Suppressor macrophage treated with lipopolysaccharide for 4 hours (primary cell): ENCODE results near the gene GSG1L.
A peak's percentile ranks its signal among the peaks of the same experiment; 100 is the strongest.

Source experiments
- DNase-seq: peaks from one replicate; pipeline ENCODE4 v3.0.0-alpha.2; 2020

The GSG1L gene

DNA sequence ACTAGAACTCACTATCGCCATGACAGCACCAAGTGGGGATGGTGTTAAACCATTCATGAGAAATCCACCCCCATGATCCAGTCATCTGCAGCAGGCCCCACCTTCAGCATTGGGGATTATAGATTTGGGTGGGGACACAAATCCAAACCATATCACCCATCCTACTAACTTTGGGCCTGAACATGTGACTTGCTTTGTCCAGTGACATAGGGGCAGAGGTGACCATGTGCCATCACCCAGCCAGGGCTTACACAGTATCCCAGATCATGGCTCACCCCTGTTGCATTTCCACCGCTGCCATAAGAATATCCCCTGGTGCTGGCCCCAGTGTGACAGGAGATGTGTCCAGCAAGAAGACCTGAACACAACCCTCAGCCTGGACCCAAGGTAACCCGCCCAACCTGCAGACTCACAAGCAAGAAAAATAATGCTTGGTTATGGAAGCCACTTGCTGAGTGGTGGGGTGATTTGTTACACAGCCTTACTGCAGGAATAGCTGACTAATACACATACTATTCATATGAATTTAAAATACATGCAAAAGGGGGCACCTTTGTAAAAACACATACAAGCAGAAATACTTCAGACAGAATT, 130.9 kb downstream of the GSG1L start:
- no peak for DNase-seq

DNA sequence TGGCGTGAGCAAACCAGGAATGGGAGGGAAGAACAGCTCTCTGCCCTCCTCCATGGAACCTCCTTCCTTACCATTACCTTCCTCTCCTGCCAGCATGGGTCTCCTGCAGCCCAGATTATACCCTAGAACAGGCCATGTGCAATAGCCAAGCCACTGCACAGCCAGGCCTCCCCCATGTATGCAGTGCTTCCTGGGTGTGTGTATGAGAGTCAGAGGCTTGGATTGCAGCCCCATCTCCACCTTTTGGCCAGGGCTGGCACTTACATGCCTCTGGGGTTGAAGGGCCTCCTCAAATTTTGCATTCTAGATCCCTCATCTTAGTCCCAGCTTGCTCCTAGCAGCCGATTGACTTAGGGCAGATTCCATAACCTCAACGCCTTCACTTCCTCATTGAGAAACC, 133.7 kb downstream of the GSG1L start:
- no peak for DNase-seq

DNA sequence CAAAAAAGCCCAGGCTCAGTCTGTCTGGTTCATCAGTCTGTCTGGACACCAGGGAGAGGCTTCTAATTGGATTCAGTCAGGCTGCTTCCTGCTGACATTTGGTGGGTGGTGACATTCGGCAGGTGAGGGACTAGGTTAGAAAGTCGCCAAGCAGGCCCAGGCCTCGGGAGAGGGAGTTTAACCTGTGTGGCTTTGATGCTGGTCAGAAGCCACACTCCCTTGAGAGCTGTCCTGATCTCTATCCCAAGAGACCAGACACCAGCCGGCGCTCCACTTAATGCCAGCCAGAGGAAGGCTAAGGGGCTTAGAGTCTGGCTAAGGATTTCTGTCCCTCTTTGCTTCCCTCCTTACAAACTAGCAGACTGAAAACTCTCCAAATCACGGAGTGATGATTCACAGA, 135.0 kb downstream of the GSG1L start:
- no peak for DNase-seq

DNA sequence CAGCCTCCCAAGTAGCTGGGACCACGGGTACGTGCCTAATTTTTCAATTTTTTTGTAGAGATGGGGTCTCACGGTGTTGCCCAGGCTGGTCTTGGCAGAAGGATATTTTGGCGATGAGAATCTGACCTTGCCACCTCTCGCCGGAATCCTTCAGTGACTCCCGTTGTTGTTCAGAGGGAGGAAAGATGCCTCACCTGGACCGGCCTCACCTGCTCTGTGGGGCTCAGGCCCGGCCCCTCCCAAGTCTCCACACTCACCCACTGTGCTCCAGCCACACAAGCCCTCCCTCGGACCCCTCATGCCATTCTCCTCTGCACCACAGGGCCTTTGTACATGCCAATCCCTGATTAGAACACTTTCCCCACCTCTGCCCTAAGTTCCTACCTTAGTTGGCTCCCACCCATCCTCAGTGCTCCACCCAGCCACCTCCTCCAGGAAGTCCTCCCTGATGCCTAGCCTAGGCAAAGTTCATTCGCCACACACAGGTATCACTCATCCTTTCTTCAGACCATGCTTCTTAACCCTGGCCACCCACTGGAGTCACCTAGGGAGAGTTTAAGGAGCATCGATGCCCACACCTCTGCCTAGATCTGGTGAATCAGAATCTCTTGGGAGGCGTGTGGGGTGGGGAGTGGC, 136.1 kb downstream of the GSG1L start:
- DNase-seq, result no peak

DNA sequence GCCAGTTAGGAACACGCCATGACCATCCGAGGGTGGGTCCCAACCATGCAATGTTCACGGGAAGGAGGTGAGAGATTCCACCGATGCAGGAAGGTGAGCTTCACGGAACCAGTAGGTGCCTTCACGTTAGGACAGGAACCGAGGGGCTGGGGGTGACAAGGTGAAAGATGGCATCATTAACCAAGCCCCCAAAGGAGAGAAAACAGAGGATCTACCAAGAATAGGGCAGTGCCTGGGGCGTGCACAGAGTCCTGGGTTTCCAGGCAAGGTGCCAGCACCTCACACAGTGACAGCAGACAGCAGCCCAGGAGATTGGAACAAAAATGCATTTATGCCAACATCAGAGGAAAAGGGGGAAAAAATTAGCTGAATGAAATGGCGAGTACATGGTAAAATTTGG, 137.9 kb downstream of the GSG1L start:
- no peak for DNase-seq

DNA sequence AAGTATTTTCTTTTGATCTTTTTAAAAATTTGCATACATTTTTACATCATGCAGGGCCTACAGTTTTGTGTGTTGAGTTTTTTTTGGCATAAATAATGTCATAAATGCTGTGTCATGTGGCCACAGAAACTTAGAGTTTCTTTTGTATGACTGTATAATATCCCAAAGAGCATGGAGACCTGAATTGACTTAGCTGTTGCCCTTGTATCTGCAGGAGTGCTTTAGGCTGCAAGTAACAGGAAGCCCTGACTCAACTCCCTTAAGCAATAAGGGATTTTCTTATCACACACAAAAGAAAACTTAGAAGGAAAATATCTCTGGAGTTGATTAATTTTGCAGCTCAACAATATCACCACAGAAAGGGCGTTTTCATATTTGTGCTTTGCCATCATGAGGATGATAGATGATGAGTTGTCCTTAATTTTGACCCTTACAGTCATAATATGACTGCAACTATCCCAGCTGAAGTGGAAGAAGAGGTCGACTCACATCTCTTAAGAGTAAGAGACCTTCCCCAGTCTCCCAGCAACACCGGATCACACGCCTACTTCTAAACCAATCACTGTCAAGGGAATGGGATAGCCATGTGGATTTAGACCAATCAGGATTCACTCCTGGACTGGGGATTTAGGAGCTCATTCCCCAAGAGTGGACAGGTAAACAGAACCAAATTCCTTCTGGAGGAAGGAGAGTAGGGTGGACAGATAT, 138.9 kb downstream of the GSG1L start:
- peak; percentile 25 for DNase-seq

DNA sequence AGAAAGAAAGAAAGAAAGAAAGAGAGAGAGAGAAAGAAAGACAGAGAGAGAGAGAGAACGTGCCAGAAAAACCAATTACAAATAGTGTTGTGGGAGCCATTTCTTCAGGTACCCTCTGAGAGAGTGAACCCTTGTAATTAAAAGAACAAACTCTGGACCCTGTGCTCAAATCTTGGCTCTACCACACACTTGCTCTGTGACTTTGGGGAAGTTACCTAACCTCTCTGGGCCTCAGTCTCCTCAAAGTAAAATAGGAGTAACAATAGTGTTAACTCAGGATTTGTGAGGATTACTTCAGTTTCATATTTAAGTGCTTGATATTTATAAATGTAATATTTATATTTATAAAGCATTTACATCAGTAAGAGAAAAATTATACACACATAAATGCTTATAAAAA, 139.8 kb downstream of the GSG1L start:
- no peak for DNase-seq

DNA sequence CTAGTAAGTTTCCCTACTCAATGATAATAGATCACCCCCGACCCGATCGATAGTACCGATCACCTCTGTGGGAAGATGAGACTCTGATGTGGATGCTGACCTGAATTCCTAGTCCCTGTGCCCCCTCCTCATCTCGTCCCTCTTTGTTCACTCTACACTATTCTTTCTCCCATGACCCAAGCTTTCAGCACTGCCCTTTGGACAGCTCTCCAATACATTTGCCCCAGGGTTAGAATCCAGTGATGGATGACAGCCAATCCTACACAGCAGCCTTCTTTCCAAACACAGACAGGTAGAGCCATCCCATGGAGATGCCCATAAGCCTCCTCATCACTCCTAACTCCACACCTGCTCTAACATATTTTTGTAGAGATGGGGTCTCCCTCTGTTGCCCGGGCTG, 141.1 kb downstream of the GSG1L start:
- no peak for DNase-seq

DNA sequence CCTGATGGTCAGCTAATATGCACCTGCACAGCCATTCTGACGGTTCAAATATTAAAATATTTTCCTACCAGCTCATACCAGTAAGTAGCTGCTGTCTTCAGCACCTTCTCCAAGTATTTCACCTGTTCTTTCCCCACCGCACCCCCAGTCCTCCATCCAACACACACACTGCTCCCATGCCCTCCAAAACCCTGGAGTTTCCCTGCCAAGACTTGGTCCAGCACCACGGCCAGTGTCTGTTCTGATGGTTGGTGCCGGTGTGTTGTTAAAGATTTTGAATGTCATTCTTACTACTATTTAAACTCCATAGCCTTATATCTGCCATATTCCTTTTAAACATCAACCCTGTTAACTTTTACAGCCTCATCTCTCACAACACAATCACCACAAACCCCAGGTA, 142.4 kb downstream of the GSG1L start:
- DNase-seq, result no peak

DNA sequence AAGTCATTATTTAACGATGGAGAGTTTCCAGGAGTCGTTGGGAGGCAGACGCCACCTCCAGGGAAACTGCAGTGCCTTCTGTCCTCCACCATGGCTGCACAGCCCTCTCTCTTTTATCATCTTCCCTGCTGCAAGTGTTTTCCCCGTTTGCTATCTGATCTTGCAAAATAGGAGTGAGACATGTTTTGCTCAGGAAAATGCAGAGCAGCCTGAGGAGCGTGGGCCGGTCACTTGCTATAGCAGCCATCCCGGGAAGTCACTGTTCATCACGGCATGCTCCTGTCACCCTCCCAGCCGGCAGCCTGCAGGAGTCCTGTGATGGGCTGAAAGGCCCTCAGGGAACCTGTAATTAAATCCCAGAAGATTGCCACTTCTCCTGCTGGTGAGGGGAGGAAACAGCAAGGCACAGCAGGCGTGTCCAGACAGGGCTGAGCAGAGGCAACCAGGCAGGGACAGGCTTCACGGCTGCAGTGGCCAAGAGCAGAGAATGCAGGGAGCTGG, 143.1 kb downstream of the GSG1L start:
- no peak for DNase-seq

DNA sequence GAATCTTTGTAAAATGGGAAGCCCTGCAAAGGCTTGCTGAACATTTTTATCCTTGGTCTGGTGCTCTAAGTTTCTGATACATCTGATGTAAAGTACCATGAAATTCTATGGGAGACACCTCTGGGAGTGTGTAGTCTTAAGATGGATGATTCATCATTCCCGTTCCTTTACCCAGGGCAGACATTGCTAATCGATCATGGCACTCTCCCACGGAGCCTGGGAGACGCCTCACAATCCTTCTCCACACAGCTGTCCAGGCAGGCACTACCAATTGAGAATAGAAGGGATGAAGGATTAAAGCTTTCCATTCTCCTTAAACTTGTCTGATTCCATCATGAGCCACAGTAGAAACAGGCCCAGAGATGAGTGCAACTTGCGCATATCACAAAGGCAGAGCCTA, 144.8 kb downstream of the GSG1L start:
- DNase-seq, result no peak

DNA sequence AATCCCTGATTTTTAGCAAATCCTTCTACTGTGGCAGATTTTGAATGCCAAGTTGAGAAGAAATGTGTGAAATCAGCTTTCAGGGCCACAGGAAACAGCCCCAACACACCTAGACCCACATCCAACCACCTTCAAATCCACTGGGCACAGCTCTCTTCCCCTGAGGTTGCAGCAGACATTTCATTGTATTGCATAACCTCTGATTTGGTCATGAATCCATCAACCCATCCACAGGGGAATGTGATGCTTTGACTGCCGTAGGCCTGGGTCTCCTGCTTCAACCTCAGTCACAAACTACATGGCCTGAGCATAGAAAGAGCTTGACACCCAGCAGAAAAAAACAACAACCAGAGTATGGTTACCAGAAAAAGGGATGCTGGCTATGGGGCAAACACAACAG, 145.6 kb downstream of the GSG1L start:
- no peak for DNase-seq

DNA sequence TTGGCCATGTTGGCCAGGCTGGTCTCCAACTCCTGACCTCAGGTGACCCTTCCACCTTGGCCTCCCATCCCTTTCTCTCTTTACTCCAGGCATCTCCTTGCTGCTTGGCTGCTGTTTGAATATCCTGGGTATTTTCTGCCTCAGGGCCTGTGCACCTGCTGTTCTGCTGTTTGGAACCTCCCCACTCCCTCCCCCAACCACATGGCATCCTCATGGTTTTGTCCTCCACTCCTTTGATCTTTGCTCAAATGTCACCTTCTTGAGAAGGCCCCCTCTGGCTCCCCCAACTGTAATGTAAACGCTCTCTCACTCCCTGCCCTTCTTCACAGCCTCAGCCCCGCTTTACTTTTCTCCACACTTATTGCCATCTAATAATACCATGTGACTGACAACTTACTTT, 152.0 kb downstream of the GSG1L start:
- DNase-seq, result no peak

DNA sequence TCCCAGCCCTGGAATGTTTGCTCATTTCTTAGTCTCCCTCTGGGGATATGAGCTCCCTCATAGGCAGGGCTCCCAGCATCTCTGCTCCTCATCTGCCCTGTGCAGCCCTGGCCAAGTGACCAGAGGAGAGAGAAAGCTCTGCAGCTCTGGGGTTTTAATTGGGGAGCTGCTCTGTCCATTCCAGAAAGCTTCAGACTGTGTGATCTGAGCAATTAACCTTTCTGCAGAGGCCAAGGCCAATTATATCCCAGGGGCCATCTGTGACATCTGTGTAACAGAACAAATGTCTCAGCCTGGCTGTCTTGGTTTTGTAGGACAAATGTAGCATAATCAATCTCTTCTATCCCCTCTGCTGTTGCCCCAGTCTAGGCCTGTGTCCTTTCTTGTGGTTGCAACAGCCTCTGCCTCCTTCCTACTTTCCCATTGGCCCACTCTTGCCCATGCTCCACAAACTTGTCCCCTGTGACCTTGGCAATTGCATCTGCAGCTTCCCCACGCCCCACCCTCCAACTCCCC, 156.0 kb downstream of the GSG1L start:
- DNase-seq, result no peak

DNA sequence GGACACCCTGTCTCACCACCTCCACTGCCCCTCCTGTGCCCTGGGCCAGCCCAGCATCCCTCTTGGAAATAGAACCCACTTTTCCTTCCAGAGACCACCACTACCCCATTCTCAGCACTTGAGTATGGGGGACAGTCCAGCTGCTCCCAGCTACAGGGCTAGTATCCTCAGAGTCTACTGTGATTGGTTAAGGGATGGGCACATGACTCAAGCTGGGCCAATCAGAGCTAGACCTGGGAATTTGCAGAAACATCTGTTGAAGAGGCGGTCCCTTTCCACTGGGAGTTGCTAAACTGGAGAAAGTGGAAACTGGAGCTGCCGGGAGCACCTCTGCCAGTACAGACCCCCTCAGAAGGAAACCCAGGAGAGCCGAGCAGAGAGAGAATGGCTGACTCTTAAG, 156.6 kb downstream of the GSG1L start:
- no peak for DNase-seq

DNA sequence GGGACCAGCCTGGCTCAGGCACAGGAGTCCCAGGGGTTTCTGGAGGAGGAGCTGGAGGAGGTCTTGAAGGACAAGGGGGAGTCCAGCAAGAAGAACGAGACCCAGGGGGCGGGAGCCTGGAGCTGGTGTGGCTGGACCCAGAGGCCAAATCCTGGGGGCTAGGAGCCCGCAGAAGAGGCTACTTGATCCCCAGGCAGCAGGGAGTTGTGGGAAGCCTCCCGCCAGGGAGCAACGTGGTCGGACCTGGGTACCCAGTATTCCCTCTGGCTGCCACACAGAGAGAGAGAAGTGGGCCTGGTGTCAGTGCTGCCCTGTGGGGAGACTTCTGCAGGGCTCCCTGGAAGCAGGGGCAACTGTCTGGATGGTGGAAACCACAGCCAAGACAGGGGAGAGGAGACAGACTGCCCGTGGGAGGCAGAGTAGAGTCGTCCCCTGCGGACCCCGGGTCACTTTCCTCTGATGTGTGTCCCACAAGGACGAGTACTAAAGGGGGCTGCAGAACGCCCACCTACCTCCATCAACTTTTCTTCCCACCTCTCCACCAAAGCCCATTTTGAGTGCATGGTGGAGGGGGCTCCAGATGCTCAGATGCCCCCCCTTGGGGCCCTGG, 160.4 kb downstream of the GSG1L start:
- no peak for DNase-seq

DNA sequence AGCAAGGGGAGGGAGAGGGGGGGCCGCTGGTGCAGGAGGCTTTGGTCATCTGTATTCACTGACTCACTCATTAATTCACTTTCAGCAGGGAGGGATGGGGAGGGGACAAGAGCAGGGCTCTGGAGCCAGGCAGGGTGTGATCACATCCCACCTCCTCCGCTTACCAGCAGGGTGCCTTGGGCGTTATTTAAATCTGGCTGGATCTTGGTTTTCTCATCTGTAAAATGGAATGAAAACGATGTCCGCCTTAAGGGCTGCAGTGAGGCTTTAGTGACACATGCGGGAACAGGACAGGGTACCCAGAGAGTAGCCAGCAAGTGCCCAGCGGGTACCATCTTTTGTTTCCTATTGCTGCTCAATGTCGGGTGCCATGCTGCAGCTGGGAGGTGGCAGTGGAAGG, 161.0 kb downstream of the GSG1L start:
- no peak for DNase-seq

DNA sequence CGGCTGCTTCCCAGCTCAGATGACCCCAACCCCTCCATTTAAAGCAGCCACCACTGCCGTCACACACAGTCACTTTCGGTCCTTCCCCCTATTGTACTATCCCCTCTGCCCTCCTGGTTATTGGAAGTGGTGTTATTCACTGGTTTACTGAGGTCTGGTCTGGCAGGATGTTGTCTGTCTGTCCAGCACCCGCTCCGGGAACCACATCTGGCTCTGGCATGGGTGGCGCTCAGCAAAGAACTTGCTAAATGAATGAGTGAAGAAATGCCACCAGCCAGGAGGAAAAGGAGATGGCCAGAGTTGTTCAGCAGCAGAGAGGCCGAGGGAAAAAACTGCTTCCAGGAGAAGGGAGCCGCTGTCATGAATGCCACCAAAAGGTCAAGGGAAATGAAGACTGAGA, 161.6 kb downstream of the GSG1L start:
- no peak for DNase-seq

DNA sequence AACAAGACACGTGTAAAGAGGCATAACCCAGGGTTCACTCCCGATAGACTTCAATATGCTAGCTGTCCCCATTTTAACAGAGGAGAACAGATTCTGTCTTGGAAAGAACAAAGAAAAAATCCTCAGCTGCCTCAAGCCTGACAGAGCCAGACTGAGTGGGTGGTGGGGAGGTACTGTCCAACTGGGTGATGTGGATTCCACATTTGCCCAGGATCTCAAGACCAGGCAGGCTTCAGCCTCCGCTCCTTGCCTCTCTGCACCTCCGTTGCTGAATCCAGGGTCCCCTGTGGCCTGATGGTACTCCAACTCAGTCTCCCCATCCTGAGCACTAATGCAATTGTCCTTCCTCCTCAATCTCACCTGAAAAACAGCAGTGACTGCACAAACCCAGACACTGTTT, 163.8 kb downstream of the GSG1L start:
- DNase-seq, result no peak

DNA sequence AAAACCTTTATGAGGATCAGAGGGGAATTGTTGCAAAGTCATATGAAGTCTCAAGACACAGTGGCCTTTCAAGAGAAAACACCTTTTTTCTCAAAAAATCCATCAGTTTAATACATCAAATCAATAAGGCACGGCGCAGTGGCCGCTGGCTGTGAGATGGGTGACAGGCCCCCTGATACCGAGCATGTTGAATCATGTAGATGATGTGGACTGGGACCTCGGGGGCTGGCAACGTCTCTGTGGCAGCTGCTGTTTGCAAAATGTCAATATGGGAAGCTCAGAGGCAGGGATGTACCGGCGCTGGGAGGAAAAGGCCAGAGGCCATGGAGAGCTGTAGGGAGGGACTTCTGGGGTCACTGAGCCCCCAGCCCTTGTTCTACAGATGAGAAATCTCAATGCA, 169.1 kb downstream of the GSG1L start:
- no peak for DNase-seq

DNA sequence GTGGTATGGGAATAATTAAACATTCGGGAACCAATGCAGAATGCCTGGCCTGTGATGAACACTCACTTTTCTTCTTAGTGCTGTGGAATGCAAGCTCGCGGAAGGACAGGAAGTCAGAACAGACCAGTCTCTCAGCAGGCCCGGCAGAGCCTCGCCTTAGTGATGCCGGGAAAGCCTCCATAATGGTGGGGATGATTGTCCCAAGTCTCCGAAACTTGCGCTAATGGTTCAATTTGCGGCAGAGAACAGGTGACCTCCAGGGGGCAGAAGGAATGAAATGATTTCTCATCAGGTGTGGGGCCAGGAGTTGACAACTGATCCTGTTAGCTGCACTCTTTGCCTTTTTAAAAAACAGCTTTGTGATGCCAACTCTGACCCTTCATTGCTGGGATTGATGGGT, 170.6 kb downstream of the GSG1L start:
- no peak for DNase-seq

DNA sequence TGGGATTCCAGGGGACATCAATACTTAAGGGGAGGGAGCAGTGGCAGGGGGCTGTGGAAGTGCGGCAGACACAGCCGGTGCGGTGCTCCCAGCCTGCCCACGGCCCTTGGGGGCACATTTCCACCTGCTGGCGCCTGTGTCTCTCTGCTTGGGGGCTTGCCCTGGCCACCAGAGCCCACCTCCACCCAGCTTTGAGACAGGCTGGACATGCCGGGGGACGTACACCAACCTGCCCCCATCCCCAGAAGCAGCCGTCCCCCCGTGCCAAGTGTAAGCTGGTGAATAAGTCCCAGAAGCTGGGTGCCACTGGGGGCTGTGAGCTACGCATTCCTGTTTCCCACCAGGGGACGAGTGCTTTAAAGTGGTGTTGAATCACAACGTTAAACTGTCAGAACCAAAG, 172.6 kb downstream of the GSG1L start:
- DNase-seq, result no peak

DNA sequence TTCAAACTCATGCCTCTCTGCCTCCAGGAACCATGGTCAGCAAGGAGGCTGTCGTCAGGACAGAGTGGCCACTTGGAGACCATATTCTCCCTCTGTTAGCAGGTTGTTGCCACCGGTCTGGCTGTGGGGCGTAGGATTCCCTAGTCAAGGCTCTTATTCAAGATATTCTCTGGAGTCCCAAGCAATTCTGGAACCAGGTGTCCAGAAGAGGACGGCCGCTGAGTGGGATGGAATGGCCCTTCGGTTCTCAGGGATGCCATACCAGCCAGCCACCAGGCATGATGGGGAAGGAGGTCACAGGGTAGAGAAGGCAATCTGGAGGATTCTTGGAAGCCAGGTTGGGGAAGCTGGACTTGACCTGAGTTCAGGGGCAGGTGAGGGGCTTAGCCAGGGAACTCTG, 173.5 kb downstream of the GSG1L start:
- DNase-seq, result no peak

DNA sequence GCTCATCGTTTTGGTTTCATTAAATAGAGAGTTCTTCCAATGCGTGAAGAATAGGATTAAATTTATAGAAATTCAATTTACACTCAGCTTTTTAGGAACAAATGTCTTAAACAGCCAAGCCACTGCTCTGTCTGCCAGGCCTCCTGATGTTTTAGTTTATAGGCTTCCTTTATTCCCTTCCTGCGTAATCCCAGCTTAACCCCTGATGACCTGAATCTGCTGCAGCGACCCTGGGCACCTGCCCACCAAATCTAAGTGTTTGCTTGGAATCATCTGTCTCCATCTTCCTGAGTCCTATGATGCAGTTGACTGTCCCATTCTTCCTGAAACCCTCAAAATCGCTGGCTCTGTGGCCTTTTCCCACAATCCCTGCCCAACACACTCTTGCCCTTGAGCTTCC, 179.9 kb downstream of the GSG1L start:
- no peak for DNase-seq
